ENCODE results near the gene EXD2.

The EXD2 gene

GRCh38 chr14:69191340-69192111, at the start of gene EXD2:
Gene EXD2 (plus strand): TSS chr14:69191498. CDS start chr14:69209471, 17,973 bp downstream.
- H2AFZ ChIP-seq (ENCODE audit: low read depth, low read length): peak within 1 kb of the TSS; percentile 78
- no peaks in the 10 kb centered on the region for H3K27me3 ChIP-seq (ENCODE audit: insufficient read depth, low read length)
- H3K36me3 ChIP-seq (ENCODE audit: insufficient read depth, low read length): no peaks in the 10 kb centered on the region
- H3K4me1 ChIP-seq (ENCODE audit: insufficient read depth, low read length): peaks cover 12% of the 10 kb centered on the region
- H3K4me3 ChIP-seq (ENCODE audit: low read length): peak within 1 kb of the TSS; percentile 66
- H3K9me3 ChIP-seq (ENCODE audit: low read length): no peaks in the 10 kb centered on the region

- Histone ChIP-seq H3K4me1 (ENCODE audit: insufficient read depth, low read length) (peaks cover 9% of the 10 kb centered on the region), H3K4me3 (ENCODE audit: low read length) (no peak overlapping the region), H3K9me3 (ENCODE audit: low read length) (no peaks in the 10 kb centered on the region), H2AFZ (ENCODE audit: low read depth, low read length) (no peak overlapping the region), H3K36me3 (ENCODE audit: insufficient read depth, low read length) (peaks cover 19% of the 10 kb centered on the region), H3K27me3 (ENCODE audit: insufficient read depth, low read length) (no peaks in the 10 kb centered on the region)
Measured at GRCh38 chr14:69141550-69141949, 49.7 kb upstream of the EXD2 start.

- H2AFZ ChIP-seq (ENCODE audit: low read depth, low read length): no peak overlapping the region
- H3K27me3 ChIP-seq (ENCODE audit: insufficient read depth, low read length): no peaks in the 10 kb centered on the region
- no peaks in the 10 kb centered on the region for H3K9me3 ChIP-seq (ENCODE audit: low read length)
- peaks cover 19% of the 10 kb centered on the region for H3K36me3 ChIP-seq (ENCODE audit: insufficient read depth, low read length)
- H3K4me3 ChIP-seq (ENCODE audit: low read length): no peak overlapping the region
- H3K4me1 ChIP-seq (ENCODE audit: insufficient read depth, low read length): peaks cover 9% of the 10 kb centered on the region
Measured at GRCh38 chr14:69142101-69142500, 49.2 kb upstream of the EXD2 start.

GRCh38 chr14:69149461-69150244, 41.6 kb upstream of the EXD2 start:
- Histone ChIP-seq H2AFZ (ENCODE audit: low read depth, low read length) (no peak overlapping the region), H3K4me3 (ENCODE audit: low read length) (no peak overlapping the region), H3K4me1 (ENCODE audit: insufficient read depth, low read length) (peaks cover 22% of the 10 kb centered on the region), H3K9me3 (ENCODE audit: low read length) (no peaks in the 10 kb centered on the region), H3K27me3 (ENCODE audit: insufficient read depth, low read length) (no peaks in the 10 kb centered on the region), H3K36me3 (ENCODE audit: insufficient read depth, low read length) (peaks cover 22% of the 10 kb centered on the region)

GRCh38 chr14:69151458-69152180, 39.7 kb upstream of the EXD2 start:
- Histone ChIP-seq H3K4me3 (ENCODE audit: low read length) (peak overlapping the region; percentile 77), H2AFZ (ENCODE audit: low read depth, low read length) (peak overlapping the region; percentile 75), H3K9me3 (ENCODE audit: low read length) (no peaks in the 10 kb centered on the region), H3K4me1 (ENCODE audit: insufficient read depth, low read length) (peaks cover 25% of the 10 kb centered on the region), H3K27me3 (ENCODE audit: insufficient read depth, low read length) (no peaks in the 10 kb centered on the region), H3K36me3 (ENCODE audit: insufficient read depth, low read length) (peaks cover 19% of the 10 kb centered on the region)

GRCh38 chr14:69152181-69152901, 39.0 kb upstream of the EXD2 start:
- H3K4me1 ChIP-seq (ENCODE audit: insufficient read depth, low read length): peaks cover 25% of the 10 kb centered on the region
- peaks cover 19% of the 10 kb centered on the region for H3K36me3 ChIP-seq (ENCODE audit: insufficient read depth, low read length)
- no peaks in the 10 kb centered on the region for H3K9me3 ChIP-seq (ENCODE audit: low read length)
- no peaks in the 10 kb centered on the region for H3K27me3 ChIP-seq (ENCODE audit: insufficient read depth, low read length)
- peak overlapping the region; percentile 77 for H3K4me3 ChIP-seq (ENCODE audit: low read length)
- H2AFZ ChIP-seq (ENCODE audit: low read depth, low read length): peak overlapping the region; percentile 99

GRCh38 chr14:69152902-69153151, 38.5 kb upstream of the EXD2 start, which contains the start of gene DCAF5:
Gene DCAF5 (minus strand): TSS chr14:69153119. CDS start chr14:69152978, 141 bp downstream.
- Histone ChIP-seq H3K27me3 (ENCODE audit: insufficient read depth, low read length) (no peaks in the 10 kb centered on the region), H3K36me3 (ENCODE audit: insufficient read depth, low read length) (peaks cover 19% of the 10 kb centered on the region), H3K9me3 (ENCODE audit: low read length) (no peaks in the 10 kb centered on the region), H3K4me1 (ENCODE audit: insufficient read depth, low read length) (peaks cover 25% of the 10 kb centered on the region), H2AFZ (ENCODE audit: low read depth, low read length) (peak within 1 kb of the TSS; percentile 99), H3K4me3 (ENCODE audit: low read length) (peak within 1 kb of the TSS; percentile 77)

- Histone ChIP-seq H2AFZ (ENCODE audit: low read depth, low read length) (peak overlapping the region; percentile 99), H3K4me3 (ENCODE audit: low read length) (peak overlapping the region; percentile 77), H3K27me3 (ENCODE audit: insufficient read depth, low read length) (no peaks in the 10 kb centered on the region), H3K4me1 (ENCODE audit: insufficient read depth, low read length) (peaks cover 25% of the 10 kb centered on the region), H3K9me3 (ENCODE audit: low read length) (no peaks in the 10 kb centered on the region), H3K36me3 (ENCODE audit: insufficient read depth, low read length) (peaks cover 15% of the 10 kb centered on the region)
Measured at GRCh38 chr14:69153152-69153872, 38.0 kb upstream of the EXD2 start.

- Histone ChIP-seq H3K4me1 (ENCODE audit: insufficient read depth, low read length) (peaks cover 25% of the 10 kb centered on the region), H3K36me3 (ENCODE audit: insufficient read depth, low read length) (peaks cover 12% of the 10 kb centered on the region), H2AFZ (ENCODE audit: low read depth, low read length) (peak overlapping the region; percentile 99), H3K9me3 (ENCODE audit: low read length) (no peaks in the 10 kb centered on the region), H3K27me3 (ENCODE audit: insufficient read depth, low read length) (no peaks in the 10 kb centered on the region), H3K4me3 (ENCODE audit: low read length) (peak overlapping the region; percentile 77)
Measured at GRCh38 chr14:69153873-69154270, 37.4 kb upstream of the EXD2 start.

- Histone ChIP-seq H3K4me3 (ENCODE audit: low read length) (no peak overlapping the region), H3K27me3 (ENCODE audit: insufficient read depth, low read length) (no peaks in the 10 kb centered on the region), H3K36me3 (ENCODE audit: insufficient read depth, low read length) (peaks cover 4% of the 10 kb centered on the region), H3K9me3 (ENCODE audit: low read length) (no peaks in the 10 kb centered on the region), H3K4me1 (ENCODE audit: insufficient read depth, low read length) (peaks cover 25% of the 10 kb centered on the region), H2AFZ (ENCODE audit: low read depth, low read length) (no peak overlapping the region)
Measured at GRCh38 chr14:69154779-69155178, 36.5 kb upstream of the EXD2 start.

- Histone ChIP-seq H2AFZ (ENCODE audit: low read depth, low read length) (no peak overlapping the region), H3K4me1 (ENCODE audit: insufficient read depth, low read length) (peaks cover 12% of the 10 kb centered on the region), H3K36me3 (ENCODE audit: insufficient read depth, low read length) (no peaks in the 10 kb centered on the region), H3K4me3 (ENCODE audit: low read length) (no peak overlapping the region), H3K9me3 (ENCODE audit: low read length) (no peaks in the 10 kb centered on the region), H3K27me3 (ENCODE audit: insufficient read depth, low read length) (no peaks in the 10 kb centered on the region)
Measured at GRCh38 chr14:69156224-69156623, 35.1 kb upstream of the EXD2 start.

GRCh38 chr14:69161590-69161989, 29.7 kb upstream of the EXD2 start:
- H3K4me3 ChIP-seq (ENCODE audit: low read length): no peak overlapping the region
- no peaks in the 10 kb centered on the region for H3K36me3 ChIP-seq (ENCODE audit: insufficient read depth, low read length)
- no peaks in the 10 kb centered on the region for H3K9me3 ChIP-seq (ENCODE audit: low read length)
- no peak overlapping the region for H2AFZ ChIP-seq (ENCODE audit: low read depth, low read length)
- no peaks in the 10 kb centered on the region for H3K4me1 ChIP-seq (ENCODE audit: insufficient read depth, low read length)
- no peaks in the 10 kb centered on the region for H3K27me3 ChIP-seq (ENCODE audit: insufficient read depth, low read length)

Data from neuron (in vitro differentiated cells).